Neural progenitor cell (in vitro differentiated cells): Measurements from ENCODE around the gene SPTSSA.

Experiments used
- EZH2 ChIP-seq: fragments of 200-600 bp; sonication (generic); IDR thresholded peaks from 2 replicates; pipeline ENCODE4 v1.6.1; 2017; ENCODE audit warnings: antibody characterized with exemption, mild to moderate bottlenecking, moderate library complexity
- TF ChIP-seq, protein P1 (sequence below): fragments of 200-600 bp; sonication (generic); IDR thresholded peaks from 2 replicates; pipeline ENCODE4 v1.5.1; 2017; ENCODE audit warnings: antibody characterized with exemption, mild to moderate bottlenecking

DNA sequence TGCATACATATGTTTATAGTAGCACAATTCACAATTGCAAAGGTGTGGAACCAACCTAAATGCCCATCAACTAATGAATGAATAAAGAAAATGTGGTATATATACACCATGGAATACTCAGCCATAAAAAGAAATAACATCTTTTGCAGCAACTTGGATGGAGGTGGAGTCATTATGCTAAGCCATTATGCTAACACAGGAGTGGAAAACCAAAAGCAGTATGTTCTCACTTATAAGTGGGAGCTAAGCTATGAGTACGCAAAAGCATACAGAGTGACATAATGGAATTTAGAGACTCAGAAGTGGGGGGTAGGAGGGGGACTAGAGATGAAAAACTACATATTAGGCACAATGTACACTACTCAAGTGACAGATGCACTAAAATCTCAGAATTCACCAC, 16.2 kb upstream of the SPTSSA start:
- TF ChIP-seq, protein P1, sequence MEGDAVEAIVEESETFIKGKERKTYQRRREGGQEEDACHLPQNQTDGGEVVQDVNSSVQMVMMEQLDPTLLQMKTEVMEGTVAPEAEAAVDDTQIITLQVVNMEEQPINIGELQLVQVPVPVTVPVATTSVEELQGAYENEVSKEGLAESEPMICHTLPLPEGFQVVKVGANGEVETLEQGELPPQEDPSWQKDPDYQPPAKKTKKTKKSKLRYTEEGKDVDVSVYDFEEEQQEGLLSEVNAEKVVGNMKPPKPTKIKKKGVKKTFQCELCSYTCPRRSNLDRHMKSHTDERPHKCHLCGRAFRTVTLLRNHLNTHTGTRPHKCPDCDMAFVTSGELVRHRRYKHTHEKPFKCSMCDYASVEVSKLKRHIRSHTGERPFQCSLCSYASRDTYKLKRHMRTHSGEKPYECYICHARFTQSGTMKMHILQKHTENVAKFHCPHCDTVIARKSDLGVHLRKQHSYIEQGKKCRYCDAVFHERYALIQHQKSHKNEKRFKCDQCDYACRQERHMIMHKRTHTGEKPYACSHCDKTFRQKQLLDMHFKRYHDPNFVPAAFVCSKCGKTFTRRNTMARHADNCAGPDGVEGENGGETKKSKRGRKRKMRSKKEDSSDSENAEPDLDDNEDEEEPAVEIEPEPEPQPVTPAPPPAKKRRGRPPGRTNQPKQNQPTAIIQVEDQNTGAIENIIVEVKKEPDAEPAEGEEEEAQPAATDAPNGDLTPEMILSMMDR, result no peak
- no peak for TF ChIP-seq EZH2
